Measurements from ENCODE around the gene SLC47A2. TPM values are rescaled to one million over a fixed set of nuclear protein-coding genes. Genes with fewer than 3 reads are reported as not detected.

Gene SLC47A2
- total RNA-seq, 2 donors from 2014 or later, result not detected

DNA sequence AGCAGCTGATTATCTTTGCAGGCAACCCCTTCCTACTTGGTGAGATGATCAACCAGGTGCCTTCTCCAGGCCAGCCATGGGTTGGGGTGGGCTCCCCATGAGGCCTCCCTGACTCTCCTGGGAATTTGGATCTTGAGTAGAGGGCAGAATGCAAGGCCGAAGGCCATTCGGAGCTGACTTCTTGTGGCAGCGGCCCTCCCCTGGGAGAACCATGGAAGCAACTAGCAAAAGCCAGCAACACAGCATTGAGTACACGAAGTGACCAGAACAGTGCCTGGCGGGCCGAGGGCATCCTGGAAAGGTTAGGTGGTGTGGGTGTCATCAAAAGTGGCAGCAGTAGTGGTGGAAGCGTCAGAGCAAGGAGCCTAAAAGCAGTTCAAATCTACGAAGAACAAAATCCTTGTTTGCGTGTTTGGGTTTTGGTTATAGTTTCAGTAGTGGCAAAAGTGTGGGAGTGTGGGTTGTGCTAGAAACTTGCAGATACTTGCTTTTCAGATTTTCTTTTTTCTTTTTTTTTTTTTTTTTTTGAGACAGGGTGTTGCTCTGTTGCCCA is 33.7 kb upstream of the SLC47A2 start:
- no peak overlapping the region for H3K27ac ChIP-seq
- H3K4me3 ChIP-seq, result no peak overlapping the region

DNA sequence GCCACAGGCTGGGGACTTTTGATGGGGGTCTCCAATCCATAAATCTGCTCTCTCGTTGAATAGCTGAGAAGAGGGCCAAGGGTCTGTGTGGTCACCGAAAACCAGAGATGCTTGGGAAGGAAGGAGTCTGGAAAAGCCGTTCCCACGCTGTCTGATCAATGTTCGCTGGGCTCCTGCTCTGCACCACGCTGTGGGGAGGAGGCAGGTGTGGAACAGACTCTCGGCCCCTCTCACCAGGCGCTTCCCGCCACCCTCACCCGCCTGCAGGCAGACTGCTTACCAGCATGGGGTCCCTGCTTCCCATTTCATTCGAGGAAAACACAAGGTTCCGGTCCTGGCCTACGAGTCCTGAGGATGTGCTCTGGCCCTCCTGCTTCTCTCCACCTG is 32.4 kb upstream of the SLC47A2 start:
- Histone ChIP-seq H3K9me3 (no peaks in the 10 kb centered on the region), H3K27ac (peak overlapping the region in 1 of 2 donors; percentile 10), H3K36me3 (no peaks in the 10 kb centered on the region), H3K27me3 (replicated peaks; ENCODE audit: insufficient read depth) (no peaks in the 10 kb centered on the region), H3K4me3 (peak overlapping the region; percentile 33), H3K4me1 (ENCODE audit: control insufficient read depth in 1 of 2, low read depth in 2 of 2) (peaks cover 12 to 40% of the 10 kb centered on the region in 2 donors)
- ATAC-seq (ENCODE audit: insufficient number of reproducible peaks, low FRiP score, low read depth) (no peak), DNase-seq (ENCODE audit: low spot score) (no peak)
- TF ChIP-seq, protein P1, sequence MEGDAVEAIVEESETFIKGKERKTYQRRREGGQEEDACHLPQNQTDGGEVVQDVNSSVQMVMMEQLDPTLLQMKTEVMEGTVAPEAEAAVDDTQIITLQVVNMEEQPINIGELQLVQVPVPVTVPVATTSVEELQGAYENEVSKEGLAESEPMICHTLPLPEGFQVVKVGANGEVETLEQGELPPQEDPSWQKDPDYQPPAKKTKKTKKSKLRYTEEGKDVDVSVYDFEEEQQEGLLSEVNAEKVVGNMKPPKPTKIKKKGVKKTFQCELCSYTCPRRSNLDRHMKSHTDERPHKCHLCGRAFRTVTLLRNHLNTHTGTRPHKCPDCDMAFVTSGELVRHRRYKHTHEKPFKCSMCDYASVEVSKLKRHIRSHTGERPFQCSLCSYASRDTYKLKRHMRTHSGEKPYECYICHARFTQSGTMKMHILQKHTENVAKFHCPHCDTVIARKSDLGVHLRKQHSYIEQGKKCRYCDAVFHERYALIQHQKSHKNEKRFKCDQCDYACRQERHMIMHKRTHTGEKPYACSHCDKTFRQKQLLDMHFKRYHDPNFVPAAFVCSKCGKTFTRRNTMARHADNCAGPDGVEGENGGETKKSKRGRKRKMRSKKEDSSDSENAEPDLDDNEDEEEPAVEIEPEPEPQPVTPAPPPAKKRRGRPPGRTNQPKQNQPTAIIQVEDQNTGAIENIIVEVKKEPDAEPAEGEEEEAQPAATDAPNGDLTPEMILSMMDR (IDR thresholded peaks at IDR 0.05), result no peak

More for the DNA sequence above, 33.7 kb upstream of the SLC47A2 start:
- Histone ChIP-seq H3K9me3 (no peaks in the 10 kb centered on the region), H3K27me3 (replicated peaks; ENCODE audit: insufficient read depth) (no peaks in the 10 kb centered on the region), H3K36me3 (no peaks in the 10 kb centered on the region), H3K4me1 (ENCODE audit: control insufficient read depth in 1 of 2, low read depth in 2 of 2) (peaks cover 15 to 47% of the 10 kb centered on the region in 2 donors)
- ATAC-seq (ENCODE audit: insufficient number of reproducible peaks, low FRiP score, low read depth) (no peak), DNase-seq (ENCODE audit: low spot score) (no peak)
- TF ChIP-seq, protein P1 (IDR thresholded peaks at IDR 0.05), result no peak

DNA sequence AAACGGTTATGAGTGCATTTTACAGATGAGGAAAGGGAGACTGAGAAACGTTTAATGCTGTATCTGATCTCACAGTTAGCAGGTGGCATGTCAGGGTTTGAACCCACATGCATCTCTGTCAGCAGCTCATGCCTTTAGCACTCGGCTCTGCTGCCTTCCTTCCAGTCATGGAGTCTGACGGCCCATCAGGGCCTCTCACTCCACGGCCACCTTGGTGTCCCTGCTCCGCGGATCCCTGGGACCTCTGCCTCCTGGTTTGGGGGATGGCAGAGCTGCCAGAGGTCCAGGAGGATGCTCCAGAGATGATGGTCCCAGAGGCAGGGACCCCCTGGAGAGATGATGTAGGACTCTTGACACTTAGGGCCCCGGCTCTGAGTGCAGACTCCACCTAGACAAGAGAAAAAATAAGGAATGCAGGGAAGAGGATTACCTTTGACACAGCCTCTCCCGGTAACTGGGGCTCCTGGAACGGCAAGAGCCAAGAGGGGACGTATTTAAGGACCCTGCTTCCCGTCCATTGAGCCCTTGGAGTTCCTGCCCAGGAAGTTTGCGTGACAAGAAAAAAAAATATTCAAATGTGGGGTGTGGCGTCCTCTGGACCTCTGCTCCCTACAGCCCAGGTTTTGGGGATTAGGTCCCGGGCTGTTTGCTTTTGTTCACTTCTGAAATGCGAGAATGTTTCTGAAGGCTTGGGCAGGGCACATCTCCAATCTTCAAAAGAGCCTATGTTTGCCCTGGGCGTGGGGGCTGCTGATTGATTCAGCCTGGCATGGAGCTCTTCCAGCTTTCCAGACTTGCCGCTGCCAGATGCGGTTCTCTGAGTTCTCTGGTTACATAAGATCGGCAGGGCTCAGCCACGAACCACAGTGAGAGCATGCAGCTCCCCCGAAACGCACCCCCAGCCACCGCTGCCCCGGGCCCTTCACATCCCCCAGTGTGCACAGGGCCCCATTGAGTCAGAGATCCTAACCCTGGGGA is 31.7 kb upstream of the SLC47A2 start, which contains the start of gene ALDH3A1:
TSS of gene ALDH3A1 (minus strand) at position 470 of the 978 bp plus-strand sequence. CDS start 3,169 bp downstream, outside the sequence.
- TF ChIP-seq, protein P1 (IDR thresholded peaks at IDR 0.05), result no peak
- peak within 1 kb of the TSS; percentile 33 for H3K4me3 ChIP-seq
- no peak for ATAC-seq (ENCODE audit: insufficient number of reproducible peaks, low FRiP score, low read depth)
- H3K9me3 ChIP-seq, result no peaks in the 10 kb centered on the region
- no peaks in the 10 kb centered on the region for H3K36me3 ChIP-seq
- H3K27ac ChIP-seq, result peak within 1 kb of the TSS in 1 of 2 donors; percentile 10
- no peaks in the 10 kb centered on the region for H3K27me3 ChIP-seq (replicated peaks; ENCODE audit: insufficient read depth)
- H3K4me1 ChIP-seq (ENCODE audit: control insufficient read depth in 1 of 2, low read depth in 2 of 2), result peaks cover 6 to 33% of the 10 kb centered on the region in 2 donors
- DNase-seq (ENCODE audit: low spot score), result no peak

DNA sequence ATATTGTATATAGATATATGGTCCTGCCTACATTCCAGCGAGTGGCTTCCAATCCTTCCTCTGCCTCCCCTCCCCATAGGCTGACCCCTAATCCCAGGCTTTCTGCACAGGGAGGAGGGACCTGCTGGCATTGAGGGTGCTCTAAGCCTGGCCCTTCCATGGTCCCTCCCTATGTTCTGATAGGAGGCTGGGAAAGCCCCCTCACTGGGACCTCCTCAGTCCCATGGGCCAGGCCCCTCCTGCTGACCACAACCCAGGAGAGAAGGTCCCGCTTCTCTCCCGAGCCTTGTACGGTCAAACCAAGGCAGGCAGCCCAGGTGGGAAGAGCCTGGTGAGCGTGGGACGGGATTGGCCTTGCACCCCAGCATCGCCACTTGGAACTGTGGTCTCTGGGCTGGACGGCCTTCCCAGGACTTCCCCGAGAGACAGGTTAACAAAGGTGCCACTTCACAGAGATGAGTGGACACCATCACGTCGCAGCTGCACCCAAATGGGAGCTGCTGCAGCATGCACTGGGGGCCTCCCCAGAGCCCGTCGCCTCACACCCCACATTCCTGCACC is 30.9 kb upstream of the SLC47A2 start:
- Histone ChIP-seq H3K9me3 (no peaks in the 10 kb centered on the region), H3K36me3 (no peaks in the 10 kb centered on the region), H3K27ac (no peak overlapping the region), H3K27me3 (replicated peaks; ENCODE audit: insufficient read depth) (no peaks in the 10 kb centered on the region), H3K4me1 (ENCODE audit: control insufficient read depth in 1 of 2, low read depth in 2 of 2) (peaks cover 0 to 25% of the 10 kb centered on the region in 2 donors), H3K4me3 (no peak overlapping the region)
- no peak for ATAC-seq (ENCODE audit: insufficient number of reproducible peaks, low FRiP score, low read depth)
- TF ChIP-seq, protein P1 (IDR thresholded peaks at IDR 0.05), result no peak
- DNase-seq (ENCODE audit: low spot score), result no peak

DNA sequence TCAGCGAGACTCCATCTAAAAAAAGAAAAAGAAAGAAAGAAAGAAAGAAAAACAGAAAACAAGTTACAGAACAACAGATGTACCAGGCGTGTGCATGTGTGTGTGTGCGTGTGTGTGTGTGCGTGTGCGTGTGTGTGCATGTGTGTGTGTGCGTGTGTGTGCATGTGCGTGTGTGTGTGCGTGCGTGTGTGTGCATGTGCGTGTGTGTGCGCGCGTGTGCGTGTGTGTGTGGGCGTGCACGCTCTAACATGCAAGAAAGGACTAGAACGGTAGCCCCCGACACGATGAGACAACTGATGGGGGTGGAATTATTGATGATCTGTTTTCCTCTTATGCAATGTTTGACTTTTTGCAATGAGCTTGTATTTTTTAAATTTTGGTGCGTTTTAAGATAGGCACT is 30.1 kb upstream of the SLC47A2 start:
- TF ChIP-seq, protein P1 (IDR thresholded peaks at IDR 0.05), result no peak
- Histone ChIP-seq H3K4me3 (no peak overlapping the region), H3K36me3 (no peaks in the 10 kb centered on the region), H3K4me1 (ENCODE audit: control insufficient read depth in 1 of 2, low read depth in 2 of 2) (peaks cover 0 to 20% of the 10 kb centered on the region in 2 donors), H3K9me3 (no peaks in the 10 kb centered on the region), H3K27ac (no peak overlapping the region), H3K27me3 (replicated peaks; ENCODE audit: insufficient read depth) (no peaks in the 10 kb centered on the region)
- ATAC-seq (ENCODE audit: insufficient number of reproducible peaks, low FRiP score, low read depth), result no peak
- DNase-seq (ENCODE audit: low spot score), result no peak

Measured in thoracic aorta (tissue), 2 donors.